HepG2 (cell line): ENCODE results near the gene DOK5. TPM values are rescaled to one million over a fixed set of nuclear protein-coding genes. Genes with fewer than 3 reads are reported as not detected.

Experiments
- ATAC-seq: fragments of 200-7000 bp; cut with Tn5 transposase; 3 replicates; pipeline ENCODE4 v1.9.1; 2020; ENCODE audit warnings: mild to moderate bottlenecking, moderate library complexity
- BruUV-seq: library from RNA; stranded (reverse); fragments of 400-500 nt; replicated peaks from 2 replicates; lab custom pipeline; 2021; lab: Mats Ljungman, UMichigan
- CTCF ChIA-PET: fragments of 300-600 bp; formaldehyde crosslinking; extraction: SDS; loops from one replicate; lab custom pipeline; 2021; ENCODE audit warnings: low total read pairs, inconsistent platforms, low intra/inter-chr PET ratio; lab: Yijun Ruan, JAX
- POLR2A ChIA-PET: fragments of 350-600 bp; sonication (Branson Sonifier 250); formaldehyde crosslinking; loops from one replicate; lab custom pipeline; 2020; ENCODE audit warnings: antibody characterized with exemption, inconsistent platforms; lab: Yijun Ruan, JAX
- DNase-seq: peaks from one replicate; pipeline ENCODE4 v3.0.0-alpha.2; 2015; ENCODE audit warnings: low spot score
- FAIRE-seq: peaks from 3 replicates; lab custom pipeline; 2011; peaks lifted over from hg19 to GRCh38; lab: Jason Lieb, UNC
- H2AFZ ChIP-seq: one replicate; pipeline ENCODE4 v1.6.1; 2011; ENCODE audit warnings: low read length, inconsistent platforms
- H3K27ac ChIP-seq: fragments of 300-600 bp; 3 replicates; pipeline ENCODE4 v1.8.0; 2011; ENCODE audit warnings: mixed run types, mild to moderate bottlenecking, mixed read lengths, low read length, inconsistent platforms; ENCODE audit not compliant: insufficient read depth; ENCODE audit errors: extremely low read length
- H3K27me3 ChIP-seq, 2 experiments: fragments of 200-600 bp in 1 of 2; 2 replicates in 1 of 2; 3 replicates in 1 of 2; pipeline versions ENCODE4 v1.6.0 to v1.8.0; 2011; ENCODE audit warnings: low read length in 2 of 2, mild to moderate bottlenecking in 2 of 2, moderate library complexity in 2 of 2, inconsistent platforms in 1 of 2; ENCODE audit not compliant: insufficient read depth in 2 of 2, control insufficient read depth in 1 of 2
- H3K36me3 ChIP-seq, 2 experiments: fragments of 200-600 bp in 1 of 2; replicated peaks in 1 of 2; 2 replicates in 1 of 2; 3 replicates in 1 of 2; pipeline versions ENCODE4 v1.5.1 to v1.8.0; 2011; ENCODE audit warnings: low read length in 2 of 2, inconsistent platforms in 1 of 2; ENCODE audit not compliant: insufficient read depth in 2 of 2, control insufficient read depth in 1 of 2
- H3K4me1 ChIP-seq: 2 replicates; pipeline ENCODE4 v1.5.1; 2012; ENCODE audit warnings: low read length, inconsistent platforms; ENCODE audit not compliant: insufficient read depth
- H3K4me2 ChIP-seq: 2 replicates; pipeline ENCODE4 v1.6.0; 2011; ENCODE audit warnings: low read depth, low read length, inconsistent platforms
- H3K4me3 ChIP-seq, 3 experiments: fragments of 200-600 bp in 1 of 3; sonication (generic), shearing (Covaris generic) in 1 of 3; replicated peaks in 1 of 3; 2 replicates each; pipeline ENCODE4 v1.5.1; 2011 to 2016; ENCODE audit warnings: low read length in 3 of 3, inconsistent platforms in 2 of 3, low read depth in 2 of 3, mild to moderate bottlenecking in 2 of 3, control low read depth in 1 of 3, mixed read lengths in 1 of 3; ENCODE audit not compliant: insufficient read depth in 1 of 3
- H3K79me2 ChIP-seq: one replicate; pipeline ENCODE4 v1.6.1; 2011; ENCODE audit warnings: low read length, inconsistent platforms; ENCODE audit not compliant: insufficient read depth
- H3K9ac ChIP-seq: 2 replicates; pipeline ENCODE4 v1.6.0; 2011; ENCODE audit warnings: mild to moderate bottlenecking, low read depth, low read length, inconsistent platforms; ENCODE audit not compliant: insufficient read depth
- H3K9me3 ChIP-seq: 2 replicates; pipeline ENCODE4 v1.5.1; 2012; ENCODE audit warnings: mild to moderate bottlenecking, low read length
- H4K20me1 ChIP-seq: 2 replicates; pipeline ENCODE4 v1.6.0; 2011; ENCODE audit warnings: inconsistent platforms, mild to moderate bottlenecking, low read length, moderate library complexity; ENCODE audit not compliant: insufficient read depth
- HCFC1 ChIP-seq: fragments of 150-350 bp; IDR thresholded peaks from 2 replicates; pipeline ENCODE4 v1.6.1; 2014; ENCODE audit warnings: low read depth, low read length
- HDAC1 ChIP-seq: sonication (generic); formaldehyde crosslinking; IDR thresholded peaks from 2 replicates; pipeline ENCODE4 v1.5.1; 2020; ENCODE audit warnings: mild to moderate bottlenecking, missing genetic modification reagents
- KDM2A ChIP-seq: sonication (generic); formaldehyde crosslinking; IDR thresholded peaks from 2 replicates; pipeline ENCODE4 v1.4.0; 2020; ENCODE audit warnings: low read depth, missing genetic modification reagents, borderline replicate concordance
- MYC ChIP-seq: sonication (generic); formaldehyde crosslinking; IDR thresholded peaks from 2 replicates; pipeline ENCODE4 v1.9.0; 2021; ENCODE audit warnings: missing genetic modification reagents, borderline replicate concordance
- NCOA2 ChIP-seq: sonication (generic); formaldehyde crosslinking; IDR thresholded peaks from 2 replicates; pipeline ENCODE4 v1.8.0; 2022; ENCODE audit warnings: inconsistent platforms
- NPAS2 ChIP-seq: sonication (generic); formaldehyde crosslinking; IDR thresholded peaks from 2 replicates; pipeline ENCODE4 v1.8.0; 2022; ENCODE audit warnings: mild to moderate bottlenecking, missing genetic modification reagents, borderline replicate concordance
- RNF219 ChIP-seq: sonication (generic); formaldehyde crosslinking; IDR thresholded peaks from 2 replicates; pipeline ENCODE4 v1.5.0; 2020; ENCODE audit warnings: mild to moderate bottlenecking, missing genetic modification reagents
- SP1 ChIP-seq, 2 experiments: fragments of 450-650 bp in 1 of 2; sonication (generic) in 1 of 2; formaldehyde crosslinking in 1 of 2; IDR thresholded peaks; 2 replicates each; pipeline versions ENCODE4 v1.4.0 to v1.6.1; 2016 to 2020; ENCODE audit warnings: missing genetic modification reagents in 1 of 2
- SP5 ChIP-seq: IDR thresholded peaks from 2 replicates; pipeline ENCODE4 v1.6.1; 2016; ENCODE audit warnings: low read depth, borderline replicate concordance
- U2AF1 ChIP-seq: fragments of 200-400 bp; formaldehyde crosslinking; optimal IDR thresholded peaks from 2 replicates; pipeline ENCODE3; 2017; ENCODE audit warnings: mild to moderate bottlenecking, low read depth, low read length
- ZBTB21 ChIP-seq: sonication (generic); formaldehyde crosslinking; IDR thresholded peaks from 2 replicates; pipeline ENCODE4 v1.4.0; 2020; ENCODE audit warnings: missing genetic modification reagents
- ZNF234 ChIP-seq: sonication (generic); formaldehyde crosslinking; conservative IDR thresholded peaks from 2 replicates; pipeline ENCODE4 v1.5.1; 2020; ENCODE audit warnings: mild to moderate bottlenecking, missing genetic modification reagents
- ZNF414 ChIP-seq: sonication (generic); formaldehyde crosslinking; IDR thresholded peaks from 2 replicates; pipeline ENCODE4 v1.5.0; 2020; ENCODE audit warnings: missing genetic modification reagents
- ZNF605 ChIP-seq: sonication (generic); formaldehyde crosslinking; IDR thresholded peaks from 2 replicates; pipeline ENCODE4 v1.8.0; 2022; ENCODE audit warnings: mild to moderate bottlenecking, missing genetic modification reagents
- ZNF879 ChIP-seq: sonication (generic); formaldehyde crosslinking; IDR thresholded peaks from 2 replicates; pipeline ENCODE4 v1.8.1; 2023; ENCODE audit warnings: missing genetic modification reagents
- WGBS: methylation state at CpG from one replicate; pipeline ENCODE4 v1.1.6; 2017; ENCODE audit warnings: low lambda C conversion rate; 5-methylcytosine and 5-hydroxymethylcytosine counted together
- in situ Hi-C: cut with HindIII; loops from 2 replicates; pipeline ENCODE4 v1.10.0; 2017; ENCODE audit warnings: low pct_unique_long_range_greater_than_20kb; ENCODE audit not compliant: extremely low pct_ligation_motif_present
- intact Hi-C: fragments of 100-400 bp; cut with micrococcal nuclease; formaldehyde crosslinking; loops from one replicate; pipeline ENCODE4 v1.10.0; 2022; ENCODE audit not compliant: unreplicated experiment
- polyA plus RNA-seq, 8 experiments: library from polyadenylated mRNA; depleted of rRNA in 3 of 8; stranded (reverse) in 7 of 8; unstranded in 1 of 8; fragments of >200 nt; fragmentation: Illumina TruSeq in 4 of 8; extraction: Trizol in 4 of 8; gene quantifications; 2 replicates each; pipeline versions ENCODE4 v1.2.1 to v1.2.3, GENCODE V29; 2011 to 2016; ENCODE audit warnings: low read depth in 4 of 8, missing spikeins in 1 of 8, mixed read lengths in 1 of 8; ENCODE audit not compliant: insufficient read depth in 1 of 8
- total RNA-seq, 5 experiments: library from RNA; depleted of rRNA; stranded (reverse); fragments of >200 nt; fragmentation: Illumina TruSeq; extraction: Trizol; gene quantifications; 2 replicates each; pipeline ENCODE4 v1.2.3, GENCODE V29; 2016; ENCODE audit warnings: low read depth in 1 of 5

Gene DOK5
- total and polyA plus RNA-seq, 2 of the 13 experiments (the other 11 are each of a cell fraction or from before 2014, with no cell fraction given) = not detected

- Histone ChIP-seq H3K27ac (no peak overlapping the region), H3K27me3 (no peaks in the 10 kb centered on the region), H3K36me3 (no peaks in the 10 kb centered on the region), H2AFZ (no peak overlapping the region), H3K4me1 (no peaks in the 10 kb centered on the region), H3K4me2 (no peak overlapping the region), H4K20me1 (no peaks in the 10 kb centered on the region), H3K4me3 (no peak overlapping the region)
- no peak for FAIRE-seq
- BruUV-seq = no TSS peak
- intact Hi-C loops = no loop called here
- TF ChIP-seq U2AF1 = no peak
- no peak for TF ChIP-seq RNF219
- TF ChIP-seq NPAS2 (CRISPR knock-in tag) = no peak
- TF ChIP-seq, all 625 proteins: peak for 0
- DNase-seq (no peak), ATAC-seq (no peak)
- no peak overlapping the region for H3K9ac ChIP-seq
- POLR2A ChIA-PET = no interaction called here
- WGBS = 5% methylated on average over 1 of the region's 1 CpG
- in situ Hi-C loops = no loop called here
- CTCF ChIA-PET = no interaction called here
- no peaks in the 10 kb centered on the region for H3K9me3 ChIP-seq
- H3K79me2 ChIP-seq = no peaks in the 10 kb centered on the region
These were observed 51.4 kb downstream of the DOK5 start for GRCh38 chr20:54526801-54527200.

GRCh38 chr20:54532573-54532972 is 57.2 kb downstream of the DOK5 start:
- ChIA-PET POLR2A (no interaction called here), CTCF (no interaction called here)
- 9% methylated on average over 3 of the region's 3 CpGs for WGBS
- Histone ChIP-seq H3K4me3 (no peak overlapping the region), H3K79me2 (no peaks in the 10 kb centered on the region), H3K4me1 (no peaks in the 10 kb centered on the region), H3K27me3 (no peaks in the 10 kb centered on the region), H2AFZ (no peak overlapping the region), H3K9me3 (no peaks in the 10 kb centered on the region), H3K27ac (no peak overlapping the region), H3K4me2 (no peak overlapping the region), H4K20me1 (no peaks in the 10 kb centered on the region), H3K36me3 (no peaks in the 10 kb centered on the region), H3K9ac (no peak overlapping the region)
- ATAC-seq (no peak), DNase-seq (no peak), FAIRE-seq (no peak)
- in situ Hi-C loops (no loop called here), intact Hi-C loops (no loop called here)
- no TSS peak for BruUV-seq
- TF ChIP-seq ZNF414 (CRISPR knock-in tag) = no peak
- TF ChIP-seq ZNF605 (CRISPR knock-in tag) = no peak
- TF ChIP-seq ZBTB21 (CRISPR knock-in tag) = no peak
- TF ChIP-seq KDM2A (CRISPR knock-in tag) = no peak
- no peak for TF ChIP-seq SP1 (IDR thresholded peaks at IDR 0.05)
- TF ChIP-seq SP1 (CRISPR knock-in tag; IDR thresholded peaks at IDR 0.05) = no peak
- TF ChIP-seq HDAC1 = no peak
- TF ChIP-seq SP5 (CRISPR knock-in tag) = no peak
- TF ChIP-seq HCFC1 = no peak
- TF ChIP-seq ZNF234 (CRISPR knock-in tag) = no peak
- no peak for TF ChIP-seq ZNF879
- TF ChIP-seq MYC (CRISPR knock-in tag) = no peak
- no peak for TF ChIP-seq NCOA2
